Measurements from ENCODE around the gene FAM161B.
A peak's percentile ranks its signal among the peaks of the same experiment; 100 is the strongest.
"Not testable (repeated sequence)": the region's sequence is repeated elsewhere in the genome, so short reads cannot be mapped to it uniquely, and the experiment has no call there.

Gene FAM161B

GRCh38 chr14:73949752-73950734 lies at the start of gene FAM161B, which contains the start of gene COQ6:
Gene FAM161B (minus strand): TSS chr14:73950094. CDS start chr14:73950026, 68 bp downstream.
Gene COQ6 (plus strand): TSS chr14:73950302. CDS start chr14:73950333, 31 bp downstream.
- peak; percentile 84 to 85 for DNase-seq (ENCODE audit: low read depth in 2 of 2)

DNA sequence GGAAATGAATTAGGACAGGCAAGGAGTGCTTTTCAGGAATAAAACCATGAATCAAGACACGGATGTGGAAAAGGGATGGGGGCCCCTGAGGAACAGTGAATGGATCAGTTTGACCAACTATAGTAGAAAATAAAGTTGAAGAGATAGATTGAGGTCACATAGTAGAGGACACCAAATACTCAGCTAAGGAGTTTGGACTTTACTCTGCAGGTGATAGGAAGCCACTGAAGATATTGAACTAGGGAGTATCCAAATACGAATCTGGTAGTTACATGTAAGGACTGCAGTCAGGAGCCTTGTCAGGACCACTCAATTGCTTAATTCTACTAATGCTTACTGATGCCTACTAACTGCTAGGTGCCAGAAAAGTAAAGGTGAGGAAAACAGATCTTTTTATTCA lies 48.8 kb upstream of the FAM161B start:
- DNase-seq (ENCODE audit: low read depth in 2 of 2) = no peak

DNA sequence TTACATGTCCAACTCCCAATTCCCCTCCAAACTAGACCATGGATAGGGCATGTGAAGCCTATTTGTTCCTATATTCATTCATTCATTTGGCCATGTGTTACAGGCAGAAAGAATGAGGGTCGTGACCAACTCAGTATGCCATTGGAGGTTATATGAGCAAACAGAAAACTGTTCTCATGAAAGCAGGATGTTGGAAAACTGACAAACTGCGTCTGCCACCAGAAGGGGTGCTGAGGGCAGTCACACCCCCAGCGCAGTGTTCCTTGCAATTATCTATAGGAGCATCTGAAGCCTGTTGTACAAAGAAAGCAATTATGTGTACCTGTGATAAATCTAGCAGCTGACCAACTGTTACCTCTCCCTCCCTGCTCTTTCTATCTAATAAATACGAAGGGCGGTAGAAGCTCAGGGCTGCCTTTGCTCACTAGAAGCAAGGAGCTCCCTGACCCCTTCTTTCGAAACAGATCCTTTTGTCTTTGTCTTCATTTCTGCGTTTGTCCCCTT lies 48.1 kb upstream of the FAM161B start:
- DNase-seq (ENCODE audit: low read depth in 2 of 2) = no peak

GRCh38 chr14:73997108-73997943 lies 47.4 kb upstream of the FAM161B start:
- DNase-seq (ENCODE audit: low read depth in 2 of 2) = no peak

GRCh38 chr14:73996731-73997107 lies 46.8 kb upstream of the FAM161B start:
- DNase-seq (ENCODE audit: low read depth in 2 of 2) = no peak

- DNase-seq (ENCODE audit: low read depth in 2 of 2) = no peak
Measured at GRCh38 chr14:73995977-73996378, 46.1 kb upstream of the FAM161B start.

DNA sequence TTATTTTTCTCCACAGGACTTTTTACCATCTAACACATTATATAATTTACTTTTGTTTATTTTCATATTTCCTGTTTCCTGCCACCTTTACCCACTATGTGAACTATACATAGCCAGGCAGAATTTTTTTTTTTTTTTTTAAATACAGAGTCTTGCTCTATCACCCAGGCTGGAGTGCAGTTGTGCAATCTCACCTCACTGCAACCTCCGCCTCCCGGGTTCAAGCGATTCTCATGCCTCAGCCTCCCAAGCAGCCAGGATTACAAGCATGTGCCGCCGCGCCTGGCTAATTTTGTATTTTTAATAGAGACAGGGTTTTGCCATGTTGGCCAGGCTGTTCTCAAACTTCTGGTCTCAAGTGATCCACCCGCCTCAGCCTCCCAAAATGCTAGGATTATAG lies 45.0 kb upstream of the FAM161B start:
- not testable (repeated sequence) for DNase-seq (ENCODE audit: low read depth in 2 of 2)

DNA sequence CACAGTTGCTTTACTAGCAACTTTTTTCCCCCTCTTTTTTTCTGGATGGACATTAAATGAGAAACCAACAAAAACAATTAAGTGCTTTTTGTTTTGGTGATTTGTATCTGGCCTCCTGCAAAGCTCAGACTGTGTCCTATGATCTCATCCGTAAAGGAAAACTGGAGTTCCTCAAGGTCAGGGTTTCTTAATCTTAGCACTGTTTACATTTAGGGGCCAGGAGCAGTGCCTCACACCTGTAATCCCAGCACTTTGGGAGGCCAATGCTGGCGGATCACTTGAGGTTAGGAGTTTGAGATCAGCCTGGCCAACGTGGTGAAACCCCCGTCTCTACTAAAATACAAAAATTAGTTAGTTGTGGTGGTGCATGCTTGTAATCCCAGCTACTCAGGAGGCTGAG lies 41.2 kb upstream of the FAM161B start:
- DNase-seq (ENCODE audit: low read depth in 2 of 2) = no peak

GRCh38 chr14:73988656-73989055 lies 38.8 kb upstream of the FAM161B start:
- not testable (repeated sequence) for DNase-seq (ENCODE audit: low read depth in 2 of 2)

GRCh38 chr14:73988065-73988464 lies 38.2 kb upstream of the FAM161B start:
- no peak for DNase-seq (ENCODE audit: low read depth in 2 of 2)

- DNase-seq (ENCODE audit: low read depth in 2 of 2) = no peak
Measured at GRCh38 chr14:73977896-73978295, 28.0 kb upstream of the FAM161B start.

GRCh38 chr14:73976125-73976524 lies 26.2 kb upstream of the FAM161B start:
- DNase-seq (ENCODE audit: low read depth in 2 of 2) = no peak

- no peak for DNase-seq (ENCODE audit: low read depth in 2 of 2)
Measured at GRCh38 chr14:73973497-73973896, 23.6 kb upstream of the FAM161B start.

DNA sequence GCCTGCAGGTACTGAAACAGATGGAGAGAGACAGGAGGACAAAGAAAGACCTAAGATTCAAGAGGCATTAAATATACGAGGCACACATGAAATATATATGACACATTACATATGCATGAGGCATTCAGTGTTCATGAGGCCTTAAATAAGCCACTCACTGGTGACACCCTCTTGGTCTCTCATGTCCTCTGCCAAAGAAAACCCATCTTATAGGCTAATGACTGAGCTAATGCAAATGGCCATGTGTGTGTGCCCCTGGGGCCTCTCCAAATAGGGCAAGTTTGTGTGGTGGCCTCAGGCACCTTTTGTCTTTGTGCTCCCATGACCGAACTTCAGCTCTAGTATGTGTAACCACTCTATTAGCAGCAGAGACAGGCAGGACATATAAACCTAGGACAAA lies 19.0 kb upstream of the FAM161B start:
- no peak for DNase-seq (ENCODE audit: low read depth in 2 of 2)

GRCh38 chr14:73965216-73965615 lies 15.3 kb upstream of the FAM161B start:
- DNase-seq (ENCODE audit: low read depth in 2 of 2) = no peak

DNA sequence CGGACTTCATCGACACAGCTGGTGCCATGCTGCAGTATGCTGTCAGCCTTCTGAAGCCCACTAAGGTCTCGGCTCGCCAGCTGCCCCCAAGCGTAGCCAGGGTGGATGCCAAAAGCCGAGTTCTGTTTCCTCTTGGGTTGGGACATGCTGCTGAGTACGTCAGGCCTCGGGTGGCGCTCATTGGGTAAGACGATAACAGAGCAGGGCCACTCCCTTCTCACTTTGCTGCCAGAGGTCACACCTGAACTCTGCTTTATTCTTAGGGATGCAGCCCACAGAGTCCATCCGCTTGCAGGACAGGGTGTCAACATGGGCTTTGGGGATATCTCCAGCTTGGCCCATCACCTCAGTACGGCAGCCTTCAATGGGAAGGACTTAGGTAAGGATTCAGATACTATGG lies 11.3 kb upstream of the FAM161B start:
- DNase-seq (ENCODE audit: low read depth in 2 of 2) = no peak

- no peak for DNase-seq (ENCODE audit: low read depth in 2 of 2)
Measured at GRCh38 chr14:73958591-73958990, 8.7 kb upstream of the FAM161B start.

GRCh38 chr14:73955674-73956073 lies 5.8 kb upstream of the FAM161B start:
- no peak for DNase-seq (ENCODE audit: low read depth in 2 of 2)

- no peak for DNase-seq (ENCODE audit: low read depth in 2 of 2)
Measured at GRCh38 chr14:73953731-73954130, 3.8 kb upstream of the FAM161B start.

- no peak for DNase-seq (ENCODE audit: low read depth in 2 of 2)
Measured at GRCh38 chr14:73945159-73945670, 4.7 kb downstream of the FAM161B start.

DNA sequence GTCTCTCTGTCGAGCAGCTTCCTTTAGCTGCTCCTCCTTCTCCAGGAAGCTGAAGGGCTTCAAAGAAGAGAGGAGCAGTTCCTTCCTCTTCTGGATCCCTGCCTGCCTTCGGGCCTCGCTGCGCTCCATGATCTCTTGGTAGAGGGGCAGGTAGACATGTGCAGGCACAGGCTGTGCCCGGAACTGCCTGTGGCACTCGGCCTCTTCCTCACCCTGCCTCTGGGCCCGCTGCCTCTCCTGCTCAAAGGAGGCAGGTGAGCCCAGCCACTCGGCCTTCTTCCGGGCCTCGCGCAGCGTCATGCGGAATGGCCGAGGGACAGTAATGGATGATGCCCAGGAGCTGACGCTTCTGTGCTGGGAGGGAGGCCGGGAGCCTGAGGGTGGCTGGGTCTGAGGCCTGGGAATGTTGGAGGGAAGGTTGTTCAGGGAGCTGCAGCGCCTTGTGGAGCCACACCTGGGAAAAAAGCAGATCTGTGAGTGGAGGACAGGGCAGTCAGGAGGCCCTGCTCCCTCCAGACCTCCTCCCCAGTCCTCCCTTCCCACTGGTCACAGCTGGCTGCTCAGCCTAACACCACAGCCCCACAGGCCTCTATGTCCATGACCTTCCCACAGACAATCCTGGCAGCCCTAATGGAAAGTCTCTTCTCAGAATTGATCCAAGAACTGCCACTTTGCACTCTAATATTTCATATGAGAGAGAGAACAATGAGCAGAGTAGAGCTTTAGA lies 5.3 kb downstream of the FAM161B start:
- no peak for DNase-seq (ENCODE audit: low read depth in 2 of 2)

Data from activated CD4-positive, alpha-beta T cell treated with anti-CD3 and anti-CD28 coated beads for 24 hours (primary cell).